Spleen (tissue), 11 donors: ENCODE results near the gene RSPH1. TPM values are rescaled to one million over a fixed set of nuclear protein-coding genes. Genes with fewer than 3 reads are reported as not detected.
A peak's percentile ranks its signal among the peaks of the same experiment; 100 is the strongest.

ENCODE experiments used
- DNase-seq: peaks from one replicate; pipeline ENCODE4 v3.0.0-alpha.2; 2020
- H3K27ac ChIP-seq, 8 donors: fragments of 200-600 bp; sonication (generic) in 7 of 8; 1 replicate in 4 of 8; 2 replicates in 4 of 8; pipeline versions ENCODE4 v1.5.0 to v1.8.0; 2016 to 2021; ENCODE audit warnings: inconsistent platforms in 4 of 8, mild to moderate bottlenecking in 4 of 8, moderate library complexity in 1 of 8
- H3K27me3 ChIP-seq, 7 donors: fragments of 200-600 bp; sonication (generic) in 6 of 7; replicated peaks in 1 of 7; 1 replicate in 4 of 7; 2 replicates in 3 of 7; pipeline versions ENCODE4 v1.5.0 to v1.8.0; 2016 to 2021; ENCODE audit warnings: inconsistent platforms in 3 of 7, mild to moderate bottlenecking in 1 of 7
- H3K36me3 ChIP-seq, 6 donors: fragments of 200-600 bp; sonication (generic) in 5 of 6; 1 replicate in 4 of 6; 2 replicates in 2 of 6; pipeline versions ENCODE4 v1.5.0 to v1.8.0; 2016 to 2021; ENCODE audit warnings: inconsistent platforms in 2 of 6
- H3K4me1 ChIP-seq, 6 donors: fragments of 200-600 bp; sonication (generic) in 5 of 6; 1 replicate in 3 of 6; 2 replicates in 3 of 6; pipeline versions ENCODE4 v1.5.0 to v1.8.0; 2016 to 2021; ENCODE audit warnings: inconsistent platforms in 3 of 6
- H3K4me3 ChIP-seq, 8 donors: fragments of 200-600 bp; sonication (generic) in 7 of 8; 1 replicate in 4 of 8; 2 replicates in 4 of 8; pipeline versions ENCODE4 v1.5.0 to v1.8.0; 2016 to 2021; ENCODE audit warnings: inconsistent platforms in 4 of 8, mild to moderate bottlenecking in 4 of 8, moderate library complexity in 2 of 8
- H3K9me3 ChIP-seq, 8 donors: fragments of 200-600 bp; sonication (generic) in 7 of 8; 1 replicate in 4 of 8; 2 replicates in 4 of 8; pipeline versions ENCODE4 v1.5.0 to v1.8.0; 2016 to 2021; ENCODE audit warnings: inconsistent platforms in 4 of 8
- POLR2A ChIP-seq, 3 donors: fragments of 450-650 bp; IDR thresholded peaks; one replicate each; pipeline ENCODE4 v1.5.1; 2017; ENCODE audit warnings: antibody characterized with exemption in 3 of 3, mild to moderate bottlenecking in 1 of 3
- POLR2AphosphoS5 ChIP-seq, 3 donors: sonication (generic); formaldehyde crosslinking; IDR thresholded peaks; one replicate each; pipeline ENCODE4 v1.5.1; 2017; ENCODE audit warnings: antibody characterized with exemption in 3 of 3
- WGBS, 5 donors: extraction: QIAGEN DNeasy Blood & Tissue Kit in 3 of 5; methylation state at CpG; one replicate each; pipeline versions ENCODE4 v1.1.5 to v1.1.7; 2013 to 2018; 5-methylcytosine and 5-hydroxymethylcytosine counted together
- intact Hi-C: fragments of 100-400 bp; cut with DNase I; formaldehyde crosslinking; loops from one replicate; pipeline ENCODE4 v1.15.0; 2023; ENCODE audit warnings: low total_unique reads
- polyA plus RNA-seq, 3 donors: library from polyadenylated mRNA; stranded (reverse); fragments of 200-250 nt; gene quantifications; one replicate each; pipeline ENCODE4 v1.2.1, GENCODE V29; 2013
- total RNA-seq, 7 donors: library from RNA; depleted of rRNA in 3 of 7; stranded (reverse); fragments of >200 nt in 3 of 7; fragmentation: NEBNext Ultra II Directional in 4 of 7; extraction: Animal tissue kit (Norgen Biotek cat#: 25700) in 4 of 7; gene quantifications; one replicate each; pipeline versions ENCODE4 v1.1.0 to v1.2.1, GENCODE V29; 2016 to 2021
- TF ChIP-seq, protein P1 (sequence below), 11 experiments: fragments of 200-600 bp in 7 of 11; fragments of 450-650 bp in 4 of 11; sonication (generic) in 4 of 11; IDR thresholded peaks in 8 of 11; conservative IDR thresholded peaks in 3 of 11; 1 replicate in 7 of 11; 2 replicates in 4 of 11; pipeline versions ENCODE4 v1.4.0 to v1.8.0; 2016 to 2021; ENCODE audit warnings: antibody characterized with exemption in 11 of 11, inconsistent platforms in 4 of 11, mild to moderate bottlenecking in 1 of 11
- donor health status: healthy with polysubstance abuse.
- donor health status: DM: no; HTN: no; CAD: no; lungs with moderate emphysema.
- donor health status: DM: no; HTN: no; CAD: no.
- donor health status: Bipolar disorder and iron deficiency.
- donor health status: healthy.
- donor health status: DM: no; HTN: no; CAD: no.
- donor health status: DM: yes; HTN: yes; CAD: no.

Gene RSPH1
- total and polyA plus RNA-seq, 10 donors, result 0.10 to 0.35 (median 0.26) TPM; not detected in 5

DNA sequence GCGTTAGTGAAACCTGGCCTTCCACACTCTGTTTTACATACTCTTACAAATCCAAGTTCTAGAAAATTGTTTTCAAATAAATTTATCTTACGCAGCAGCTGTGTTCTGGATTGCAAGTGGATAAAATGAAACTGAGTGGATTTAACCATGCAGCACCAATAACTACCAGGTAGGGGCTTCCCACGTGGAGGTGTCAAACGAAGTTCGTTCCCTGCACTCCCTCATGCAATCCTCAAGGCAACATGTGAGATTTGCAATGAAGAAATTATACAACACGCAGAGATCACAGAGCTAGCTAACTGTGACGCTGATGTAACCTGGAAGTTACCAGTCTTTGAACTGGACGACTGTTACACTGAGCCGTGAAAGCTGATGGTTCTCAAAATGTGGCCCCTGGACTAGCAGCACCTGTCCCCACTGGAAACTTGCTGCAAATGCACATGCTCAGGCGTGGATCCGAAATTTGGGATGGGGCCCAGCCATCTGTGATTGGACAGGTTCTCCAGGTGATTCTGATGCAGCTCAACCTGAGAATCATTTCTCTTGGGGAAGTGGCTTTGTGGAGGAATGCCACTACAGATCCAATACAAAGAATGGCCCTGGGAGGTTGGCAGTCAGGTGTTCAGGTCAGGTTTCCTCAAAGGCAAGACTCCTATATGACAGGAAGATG is 36.3 kb downstream of the RSPH1 start:
- H3K36me3 ChIP-seq, result no peaks in the 10 kb centered on the region
- peaks cover 3 to 59% (median 40%) of the 10 kb centered on the region in 6 donors for H3K4me1 ChIP-seq
- H3K9me3 ChIP-seq, result no peaks in the 10 kb centered on the region
- peak; percentile 51 for DNase-seq
- no peaks in the 10 kb centered on the region for H3K27me3 ChIP-seq
- WGBS, 5 donors, result 76 to 89% (median 78%) methylated on average over 11 of the region's 11 CpGs
- no peak overlapping the region for H3K4me3 ChIP-seq
- intact Hi-C loops, result loop anchor here (10.0 kb wide), 1 partner anchor 55 kb away; the partner anchor contains the start of gene SLC37A1
- peak overlapping the region in 1 of 8 donors; percentile 75 for H3K27ac ChIP-seq
- TF ChIP-seq, protein P1, sequence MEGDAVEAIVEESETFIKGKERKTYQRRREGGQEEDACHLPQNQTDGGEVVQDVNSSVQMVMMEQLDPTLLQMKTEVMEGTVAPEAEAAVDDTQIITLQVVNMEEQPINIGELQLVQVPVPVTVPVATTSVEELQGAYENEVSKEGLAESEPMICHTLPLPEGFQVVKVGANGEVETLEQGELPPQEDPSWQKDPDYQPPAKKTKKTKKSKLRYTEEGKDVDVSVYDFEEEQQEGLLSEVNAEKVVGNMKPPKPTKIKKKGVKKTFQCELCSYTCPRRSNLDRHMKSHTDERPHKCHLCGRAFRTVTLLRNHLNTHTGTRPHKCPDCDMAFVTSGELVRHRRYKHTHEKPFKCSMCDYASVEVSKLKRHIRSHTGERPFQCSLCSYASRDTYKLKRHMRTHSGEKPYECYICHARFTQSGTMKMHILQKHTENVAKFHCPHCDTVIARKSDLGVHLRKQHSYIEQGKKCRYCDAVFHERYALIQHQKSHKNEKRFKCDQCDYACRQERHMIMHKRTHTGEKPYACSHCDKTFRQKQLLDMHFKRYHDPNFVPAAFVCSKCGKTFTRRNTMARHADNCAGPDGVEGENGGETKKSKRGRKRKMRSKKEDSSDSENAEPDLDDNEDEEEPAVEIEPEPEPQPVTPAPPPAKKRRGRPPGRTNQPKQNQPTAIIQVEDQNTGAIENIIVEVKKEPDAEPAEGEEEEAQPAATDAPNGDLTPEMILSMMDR (IDR thresholded peaks at IDR 0.05 in 8 of 11, conservative IDR thresholded peaks at IDR 0.05 in 3 of 11), result no peak
- TF ChIP-seq POLR2AphosphoS5 (IDR thresholded peaks at IDR 0.05), result no peak
- no peak for TF ChIP-seq POLR2A (IDR thresholded peaks at IDR 0.05)

DNA sequence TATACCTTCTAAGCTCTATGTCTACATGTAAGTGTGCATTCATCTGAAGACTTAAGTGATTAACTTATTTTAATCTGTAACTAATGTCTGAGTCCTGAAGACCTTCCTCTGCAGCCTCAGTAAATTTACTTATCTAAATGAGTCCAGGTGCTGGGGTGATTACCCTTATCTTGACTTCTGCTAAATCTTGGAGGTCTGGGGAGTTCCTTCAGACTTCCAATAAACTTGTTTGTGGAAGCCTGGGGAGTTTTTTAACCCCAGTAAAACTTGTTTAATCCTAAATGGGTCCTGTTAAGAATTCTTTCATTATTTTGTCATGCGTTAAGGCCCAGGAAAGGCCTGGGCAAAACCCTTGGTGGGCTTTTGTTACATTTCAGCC is 37.0 kb downstream of the RSPH1 start:
- no peak overlapping the region for H3K4me3 ChIP-seq
- TF ChIP-seq, protein P1 (IDR thresholded peaks at IDR 0.05 in 8 of 11, conservative IDR thresholded peaks at IDR 0.05 in 3 of 11), result no peak
- TF ChIP-seq POLR2AphosphoS5 (IDR thresholded peaks at IDR 0.05), result no peak
- no peak for TF ChIP-seq POLR2A (IDR thresholded peaks at IDR 0.05)
- intact Hi-C loops, result no loop called here
- DNase-seq, result no peak
- H3K27ac ChIP-seq, result no peak overlapping the region
- H3K9me3 ChIP-seq, result no peaks in the 10 kb centered on the region
- no peaks in the 10 kb centered on the region for H3K36me3 ChIP-seq
- H3K27me3 ChIP-seq, result no peaks in the 10 kb centered on the region
- WGBS, 5 donors, result 92 to 100% (median 96%) methylated on average over 1 of the region's 1 CpG
- peaks cover under 1 to 54% (median 35%) of the 10 kb centered on the region in 6 donors for H3K4me1 ChIP-seq

DNA sequence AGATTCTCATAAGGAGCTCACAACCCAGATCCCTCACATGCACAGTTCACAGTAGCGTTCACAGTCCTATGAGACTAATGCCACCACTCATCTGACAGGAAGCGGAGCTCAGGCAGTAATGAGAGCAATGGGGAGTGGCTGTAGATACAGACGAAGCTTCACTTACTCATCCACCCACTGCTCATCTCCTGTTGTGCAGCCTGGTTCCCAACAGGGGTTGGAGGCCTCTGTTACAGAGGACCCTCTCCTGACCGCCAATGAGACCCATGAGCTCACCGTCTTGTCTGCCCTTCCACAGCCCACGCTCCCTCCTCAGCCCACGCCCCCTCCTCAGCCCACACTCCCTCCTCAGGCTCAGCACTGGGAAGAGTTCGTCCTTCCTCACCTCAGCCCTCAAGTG is 39.6 kb downstream of the RSPH1 start:
- H3K27ac ChIP-seq, result no peak overlapping the region
- no peak overlapping the region for H3K4me3 ChIP-seq
- 67 to 82% (median 76%) methylated on average over 8 of the region's 8 CpGs for WGBS, 5 donors
- intact Hi-C loops, result no loop called here
- peak; percentile 62 for DNase-seq
- no peaks in the 10 kb centered on the region for H3K9me3 ChIP-seq
- H3K4me1 ChIP-seq, result peaks cover 0 to 38% (median 25%) of the 10 kb centered on the region in 6 donors
- H3K27me3 ChIP-seq, result peaks cover 0 to 12% (median 0%) of the 10 kb centered on the region in 7 donors
- no peaks in the 10 kb centered on the region for H3K36me3 ChIP-seq
- TF ChIP-seq, protein P1 (IDR thresholded peaks at IDR 0.05 in 8 of 11, conservative IDR thresholded peaks at IDR 0.05 in 3 of 11), result no peak
- no peak for TF ChIP-seq POLR2AphosphoS5 (IDR thresholded peaks at IDR 0.05)
- no peak for TF ChIP-seq POLR2A (IDR thresholded peaks at IDR 0.05)

DNA sequence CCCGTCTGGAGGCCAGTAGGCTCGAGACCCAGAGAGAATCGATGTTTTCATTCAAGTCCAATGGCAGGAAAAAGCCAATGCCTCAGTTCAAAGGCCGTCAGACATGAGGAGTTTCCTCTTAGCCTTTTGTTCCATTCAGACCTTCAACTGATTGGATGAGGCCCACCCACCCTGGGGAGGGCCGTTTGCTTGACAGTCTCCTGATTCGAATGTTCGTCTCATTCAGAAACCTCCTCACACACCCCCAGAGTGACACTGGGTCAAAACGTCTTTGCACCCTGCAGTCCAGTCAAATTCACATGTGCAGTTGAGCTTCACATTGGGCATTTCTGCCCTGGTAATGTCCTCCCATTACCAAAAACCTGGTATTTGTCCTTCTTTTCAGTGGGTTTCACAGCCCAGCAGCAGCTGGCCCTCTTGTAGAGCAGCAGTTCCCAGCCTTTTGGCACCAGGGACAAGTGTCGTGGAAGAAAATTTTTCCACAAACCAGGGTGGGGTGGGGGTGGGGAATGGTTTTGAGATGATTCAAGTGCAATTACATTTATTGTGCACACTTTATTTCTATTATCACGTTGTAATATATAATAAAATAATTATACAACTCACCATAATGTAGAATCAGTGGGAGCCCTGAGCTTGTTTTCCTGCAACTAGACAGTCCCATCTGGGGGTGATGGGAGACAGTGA is 40.1 kb downstream of the RSPH1 start:
- DNase-seq, result no peak
- Histone ChIP-seq H3K36me3 (no peaks in the 10 kb centered on the region), H3K9me3 (no peaks in the 10 kb centered on the region), H3K4me3 (no peak overlapping the region), H3K4me1 (peaks cover 0 to 33% (median 19%) of the 10 kb centered on the region in 6 donors), H3K27ac (no peak overlapping the region), H3K27me3 (peaks cover 0 to 12% (median 0%) of the 10 kb centered on the region in 7 donors)
- WGBS, 5 donors, result 80 to 90% (median 83%) methylated on average over 10 of the region's 10 CpGs
- no peak for TF ChIP-seq POLR2A (IDR thresholded peaks at IDR 0.05)
- TF ChIP-seq POLR2AphosphoS5 (IDR thresholded peaks at IDR 0.05), result no peak
- TF ChIP-seq, protein P1 (IDR thresholded peaks at IDR 0.05 in 8 of 11, conservative IDR thresholded peaks at IDR 0.05 in 3 of 11), result no peak
- intact Hi-C loops, result no loop called here
